HS-27A (cell line): ENCODE measurements around the gene SLFN11.
A peak's percentile ranks its signal among the peaks of the same experiment; 100 is the strongest.
"Not testable (repeated sequence)": the region's sequence is repeated elsewhere in the genome, so short reads cannot be mapped to it uniquely, and the experiment has no call there.

ENCODE experiments used
- DNase-seq: peaks from one replicate; pipeline ENCODE4 v3.0.0-alpha.2; 2012; ENCODE audit warnings: low read depth, missing footprints

Gene SLFN11

DNA sequence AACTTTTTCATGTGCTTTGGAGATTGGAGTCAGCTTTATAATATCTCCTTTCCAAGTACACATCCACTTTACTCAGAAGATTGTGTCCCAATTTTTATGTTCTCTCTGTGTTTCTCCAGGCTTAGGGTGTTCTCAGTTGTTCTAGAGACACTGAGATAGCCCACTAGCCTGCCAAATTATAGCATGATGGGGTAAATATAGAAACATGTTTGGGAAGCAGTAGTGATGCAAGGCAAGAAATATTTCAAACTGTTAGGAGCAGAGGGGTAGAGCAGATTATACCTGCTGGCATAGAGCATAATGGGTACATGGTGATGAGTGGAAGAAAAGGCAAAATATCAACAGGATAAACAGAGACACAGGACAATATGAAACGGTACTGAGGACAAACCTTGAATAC lies 12.4 kb downstream of the SLFN11 start:
- no peak for DNase-seq

DNA sequence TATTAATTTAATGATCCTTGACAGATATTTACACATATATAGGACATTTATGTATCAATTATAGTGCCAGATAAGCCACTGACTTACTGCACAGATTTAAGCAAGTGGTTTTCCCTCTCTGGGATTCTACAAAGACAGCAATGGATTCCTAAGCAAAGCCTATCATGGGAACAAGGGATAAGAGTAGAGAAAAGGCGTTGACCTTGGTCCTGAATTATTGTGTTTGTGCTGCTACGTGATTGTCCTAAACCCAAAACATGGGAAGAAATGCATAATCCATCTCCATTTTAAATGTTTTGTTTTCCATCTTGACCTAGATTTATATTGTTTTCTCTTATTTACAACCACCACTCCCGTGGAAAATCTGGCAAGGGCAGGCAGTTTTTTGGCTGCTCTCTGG lies 14.0 kb downstream of the SLFN11 start:
- DNase-seq, result no peak

DNA sequence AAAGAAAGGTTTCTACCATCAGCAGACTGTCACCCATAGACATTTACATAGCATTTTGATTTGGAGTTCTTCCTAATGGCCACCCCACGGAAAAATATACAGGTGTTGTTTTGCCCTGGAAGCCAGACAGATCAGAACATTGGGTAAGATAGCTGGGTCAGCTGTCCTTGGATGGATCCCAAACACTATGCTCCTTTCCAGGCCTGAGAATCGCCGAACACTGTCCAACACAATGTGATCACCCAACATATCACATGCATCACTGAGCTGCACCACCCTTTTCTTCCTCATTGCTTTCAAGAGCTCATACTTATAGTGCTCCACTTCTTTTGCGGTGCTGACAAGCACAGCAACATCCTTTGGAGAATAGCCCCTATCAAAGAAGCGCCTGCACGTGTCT lies 21.1 kb downstream of the SLFN11 start:
- no peak for DNase-seq

DNA sequence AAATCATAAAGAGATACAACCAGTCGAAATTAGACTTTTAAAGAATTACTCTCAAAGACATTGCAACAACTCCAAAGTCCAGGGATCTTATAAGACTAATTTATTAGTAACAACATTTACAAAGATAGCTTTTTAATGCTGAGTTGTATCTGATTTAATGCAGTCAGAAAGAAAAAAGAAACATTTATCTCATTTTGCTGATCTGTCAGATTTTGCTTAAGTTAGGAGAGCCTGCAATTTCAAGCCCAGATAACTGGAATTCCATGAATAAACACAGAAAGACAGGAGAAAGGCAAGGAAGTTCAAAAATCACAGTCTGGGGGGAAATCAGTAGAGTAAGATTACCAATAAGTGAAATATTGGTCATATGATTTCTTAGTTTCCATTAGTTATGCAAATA lies 22.9 kb downstream of the SLFN11 start:
- DNase-seq, result no peak

DNA sequence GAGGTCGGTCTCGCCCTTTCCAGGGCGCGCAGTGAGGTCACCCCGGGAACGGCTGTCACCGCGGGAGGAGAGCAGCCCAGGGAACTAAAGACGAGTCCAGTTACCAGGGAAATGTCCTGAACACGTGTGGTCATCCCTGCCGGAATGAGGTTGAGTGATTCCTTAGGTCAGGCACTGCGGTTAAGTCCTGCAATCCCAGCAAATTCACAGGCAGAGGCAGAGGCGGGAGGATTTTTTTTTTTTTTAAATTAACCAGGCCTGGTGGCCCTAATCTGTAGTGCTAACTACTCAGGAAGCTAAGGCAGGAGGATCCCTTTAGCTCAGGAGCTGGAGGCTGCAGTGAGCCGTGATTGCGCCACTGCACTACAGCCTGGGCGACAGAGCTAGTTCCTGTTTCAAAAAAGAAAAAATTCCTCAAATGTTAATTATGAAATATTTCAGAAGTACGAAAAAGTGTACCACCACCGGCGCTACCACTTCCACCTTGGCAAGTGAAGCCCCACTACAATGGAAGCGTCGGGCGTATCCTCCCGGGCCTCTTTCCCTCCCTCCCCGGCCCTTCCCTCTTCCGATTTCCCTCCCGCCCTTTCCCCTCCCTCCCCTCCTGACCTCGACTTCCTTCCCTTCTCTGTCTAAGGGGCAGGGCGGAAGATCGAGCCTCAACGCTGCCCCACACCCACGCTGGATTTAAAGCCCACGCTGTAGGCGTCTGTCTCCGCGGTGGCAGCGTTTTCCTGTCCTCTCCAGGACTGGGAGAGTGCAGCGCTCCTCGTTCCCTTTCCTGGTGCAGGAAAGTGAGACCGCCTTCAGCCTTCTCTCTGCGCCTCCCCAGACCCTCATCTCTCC lies 27.3 kb downstream of the SLFN11 start:
- no peak for DNase-seq

DNA sequence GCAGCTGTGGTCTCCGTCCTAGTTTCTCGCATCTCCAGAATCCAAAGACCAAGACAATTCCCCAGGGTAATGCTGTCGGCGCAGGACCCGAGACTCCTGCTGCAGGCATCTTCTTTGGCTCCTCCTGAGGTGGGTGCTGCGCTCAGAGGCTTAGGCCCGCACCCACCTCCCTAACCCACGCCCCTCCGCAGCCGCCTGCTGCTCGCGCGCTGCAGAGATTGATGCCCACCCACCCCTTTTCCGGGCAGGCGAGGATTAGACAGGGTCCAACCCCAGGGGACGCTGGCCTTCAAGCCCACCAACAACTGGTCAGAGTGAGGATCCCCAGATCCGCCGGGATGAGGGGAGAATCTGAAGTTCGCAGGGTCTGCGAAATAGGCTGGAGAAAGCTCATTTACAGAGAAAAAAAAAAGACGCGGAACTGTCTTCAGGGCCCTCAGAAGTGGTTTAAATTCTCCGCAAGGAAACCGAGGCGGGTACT lies 27.9 kb downstream of the SLFN11 start:
- no peak for DNase-seq

DNA sequence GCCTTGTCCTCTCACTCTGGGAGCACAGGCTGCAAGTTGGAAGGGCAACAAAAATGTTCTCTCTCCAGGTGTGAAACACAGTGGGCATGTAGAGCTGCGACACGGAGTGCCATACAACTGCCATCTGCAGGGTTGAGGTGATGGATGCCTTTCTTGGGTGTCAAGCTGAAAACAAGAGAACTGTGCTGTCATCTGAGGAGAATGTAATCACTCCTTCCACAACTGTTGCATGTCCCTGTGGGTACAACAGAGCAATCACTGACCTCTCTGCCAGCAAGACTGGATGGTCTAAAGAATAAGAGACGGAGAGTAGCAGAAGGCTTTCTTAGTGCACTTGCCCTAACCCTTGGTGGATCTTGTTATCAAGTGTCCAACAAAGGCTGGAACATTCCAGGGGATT lies 29.2 kb downstream of the SLFN11 start:
- DNase-seq, result no peak

DNA sequence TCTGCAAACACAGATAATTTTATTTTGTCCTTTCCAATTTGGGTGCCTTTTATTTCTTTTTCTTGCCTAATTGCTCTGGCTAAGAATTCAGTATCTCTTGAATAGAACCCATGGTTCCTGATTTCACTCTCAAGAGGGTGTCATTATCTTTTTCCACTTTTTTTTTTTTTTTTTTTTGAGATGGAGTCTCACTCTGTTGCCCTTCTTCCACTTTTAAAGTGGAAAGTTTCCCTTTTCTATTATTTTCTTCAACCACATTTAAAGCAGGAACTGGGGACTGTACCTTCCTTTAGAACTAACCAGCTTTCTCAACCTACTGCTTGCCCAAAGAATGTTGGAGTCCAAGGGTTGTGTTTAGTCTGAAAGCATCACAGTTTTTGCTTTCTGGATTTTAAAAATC lies 31.1 kb downstream of the SLFN11 start:
- no peak for DNase-seq

DNA sequence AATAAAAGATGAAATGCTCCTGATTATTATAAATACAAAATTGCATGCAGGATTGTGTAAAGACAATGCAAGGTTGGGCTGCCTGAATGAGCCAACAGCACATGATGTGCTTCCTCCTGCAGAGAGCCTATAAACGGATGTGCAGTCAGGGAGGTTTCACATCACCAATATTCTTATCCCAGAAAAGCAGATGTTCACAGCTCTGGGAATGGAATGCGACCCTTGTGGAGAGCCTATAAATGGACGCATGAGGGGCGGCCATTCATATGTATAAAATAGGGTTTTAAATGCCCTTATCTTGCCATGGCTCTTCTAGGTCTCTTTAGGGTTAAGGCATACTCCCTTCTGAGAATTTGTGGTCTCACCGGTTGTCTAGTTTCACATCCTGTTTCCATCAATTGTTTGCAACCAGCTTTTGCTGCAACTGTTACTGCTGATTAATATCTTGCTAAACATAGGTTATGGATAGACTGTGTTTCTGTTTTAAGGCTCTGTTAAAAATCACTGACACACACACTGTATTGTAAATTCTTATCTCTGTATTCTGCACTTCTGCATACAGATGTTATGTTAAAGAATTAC lies 31.9 kb downstream of the SLFN11 start:
- DNase-seq, result no peak

DNA sequence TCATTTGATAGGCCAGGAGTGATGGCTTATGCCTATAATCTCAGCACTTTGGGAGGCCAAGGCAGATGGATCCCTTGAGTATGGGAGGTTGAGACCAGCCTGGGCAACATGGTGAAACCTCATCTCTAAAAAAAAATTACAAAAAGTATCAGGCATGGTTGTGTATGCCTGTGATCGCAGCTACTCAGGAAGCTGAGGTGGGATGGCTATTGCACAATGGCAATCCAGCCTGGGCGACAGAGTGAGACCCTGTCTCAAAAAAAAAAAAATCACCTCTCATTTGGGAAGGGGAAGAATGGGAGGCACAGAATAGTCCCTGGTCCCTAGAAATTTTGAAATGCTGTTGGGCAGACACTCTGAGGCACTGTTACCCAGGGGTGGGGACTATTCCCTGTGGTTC lies 35.2 kb downstream of the SLFN11 start:
- no peak for DNase-seq

DNA sequence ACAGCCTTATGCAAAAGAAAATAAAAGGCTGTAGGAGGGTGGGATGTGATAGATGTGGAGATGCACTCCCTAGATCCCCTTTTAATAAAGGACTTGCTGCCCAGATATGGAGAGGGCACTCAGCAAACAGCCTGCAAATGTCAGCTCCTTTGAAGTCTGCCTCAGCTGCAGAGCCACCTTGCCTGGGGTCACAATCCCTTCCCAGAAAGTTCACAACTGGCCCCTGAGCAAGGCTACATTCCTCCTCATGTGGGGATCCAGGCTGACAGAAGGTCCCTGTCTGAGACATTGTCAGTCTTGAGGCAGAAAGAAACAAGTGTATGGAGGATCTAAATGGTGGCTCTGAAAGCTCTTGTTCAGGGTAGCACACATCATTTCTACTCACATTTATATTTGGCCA lies 36.1 kb downstream of the SLFN11 start:
- no peak for DNase-seq

DNA sequence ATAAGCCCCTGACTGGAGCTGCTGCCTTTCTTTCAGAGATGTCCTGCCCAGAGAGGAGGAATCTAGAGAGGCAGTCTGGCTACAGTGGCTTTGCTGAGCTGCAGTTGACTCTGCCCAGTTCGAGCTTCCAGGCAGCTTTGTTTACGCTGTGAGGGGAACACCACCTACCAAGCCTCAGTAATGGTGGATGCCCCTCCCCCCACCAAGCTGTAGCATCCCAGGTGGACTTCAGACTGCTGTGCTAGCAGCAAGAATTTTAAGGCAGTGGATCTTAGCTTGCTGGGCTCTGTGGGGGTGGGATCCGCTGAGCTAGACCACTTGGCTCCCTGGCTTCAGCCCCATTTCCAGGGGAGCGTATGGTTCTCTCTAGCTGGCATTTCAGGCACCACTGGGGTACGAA lies 39.8 kb downstream of the SLFN11 start:
- DNase-seq, result not testable (repeated sequence)

DNA sequence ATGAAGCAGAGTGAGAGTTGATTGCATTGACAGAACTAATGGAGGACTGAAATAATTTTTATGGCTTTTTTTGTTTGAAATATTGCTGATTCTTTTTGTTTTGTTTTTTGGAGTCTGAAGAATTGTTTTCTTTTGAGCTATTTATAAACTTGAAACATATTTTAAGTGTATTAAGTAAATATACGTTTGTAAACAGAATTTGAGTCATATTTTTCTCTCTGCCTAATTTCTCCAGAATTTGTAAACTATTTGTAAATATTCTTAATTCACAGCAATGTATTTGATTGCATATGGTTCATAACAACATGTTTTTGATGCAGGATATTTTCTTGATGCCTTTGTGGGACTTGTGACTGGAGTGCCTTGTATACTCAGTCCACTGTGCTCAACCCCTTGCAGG lies 50.7 kb downstream of the SLFN11 start:
- no peak for DNase-seq

DNA sequence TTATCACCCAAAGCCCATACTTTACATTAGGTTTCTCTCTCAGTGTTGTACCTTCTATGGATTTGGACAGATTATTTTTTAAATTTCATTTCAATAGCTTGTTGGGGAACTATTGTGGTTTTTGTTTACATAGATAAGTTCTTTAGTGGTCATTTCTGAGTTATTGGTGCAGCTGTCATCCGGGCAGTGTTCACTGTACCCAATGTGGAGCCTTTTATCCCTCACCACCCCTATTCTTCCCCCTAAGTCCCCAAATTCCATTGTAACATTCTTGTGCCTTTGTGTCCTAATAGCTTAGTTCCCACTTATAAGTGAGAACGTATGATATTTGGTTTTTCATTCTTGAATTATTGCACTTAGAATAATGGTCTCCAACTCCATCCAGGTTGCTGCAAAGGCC lies 57.5 kb downstream of the SLFN11 start:
- no peak for DNase-seq

DNA sequence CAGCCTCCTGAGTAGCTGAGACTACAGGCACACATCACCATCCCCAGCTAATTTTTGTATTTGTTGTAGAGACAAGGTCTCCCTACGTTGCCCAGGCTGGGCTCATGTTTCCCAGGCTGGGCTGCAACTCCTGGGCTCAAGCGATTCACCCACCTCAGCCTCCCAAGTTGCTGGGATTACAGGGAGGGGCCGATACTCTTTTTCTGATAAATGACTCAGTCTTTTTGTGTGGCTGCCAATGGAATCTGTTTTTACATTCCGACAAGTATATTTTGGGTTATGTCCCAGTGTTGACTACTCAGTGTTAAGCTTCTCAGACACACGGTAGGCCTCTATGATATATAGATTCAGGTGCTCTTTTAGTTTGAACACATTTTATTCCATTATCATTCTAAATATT lies 58.1 kb downstream of the SLFN11 start:
- peak; percentile 61 for DNase-seq

DNA sequence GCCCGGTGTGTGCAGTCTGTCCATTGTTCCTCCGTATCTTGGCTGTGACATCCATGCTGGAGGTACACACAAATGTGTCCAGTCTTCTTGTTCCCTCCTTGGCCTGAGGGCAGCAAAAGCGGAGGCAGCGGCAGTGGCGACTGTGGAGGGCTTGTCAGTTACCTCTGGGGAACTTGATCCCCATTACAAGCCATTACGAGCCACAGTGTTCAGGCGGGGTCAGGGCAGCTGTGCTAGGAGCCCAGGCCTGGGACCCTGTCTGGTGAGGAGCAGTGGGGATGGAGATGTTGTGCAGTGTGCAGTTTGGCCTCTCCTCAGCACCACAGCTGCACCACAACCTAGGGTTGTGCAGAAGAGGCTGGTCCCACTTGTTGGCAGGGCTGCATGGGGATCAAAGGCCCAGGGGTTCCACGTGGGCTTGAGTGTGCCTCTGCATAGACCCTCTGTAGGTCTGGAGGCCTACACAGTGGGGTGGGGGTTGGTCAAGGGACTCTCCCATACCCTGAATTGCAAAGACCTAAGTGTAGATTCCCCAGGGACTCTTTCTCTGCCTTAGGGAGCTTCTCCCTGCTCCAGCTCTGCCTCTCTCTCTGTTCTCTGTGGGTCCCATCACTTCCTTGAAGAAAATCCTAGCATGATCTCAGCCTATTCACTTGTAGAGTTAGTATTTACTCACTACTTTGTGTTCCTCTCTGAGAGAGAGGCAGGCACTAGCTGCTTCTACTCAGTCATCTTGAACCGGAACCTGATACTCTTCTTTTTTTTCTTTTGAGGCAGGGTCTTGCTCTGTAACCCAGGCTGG lies 58.8 kb downstream of the SLFN11 start:
- no peak for DNase-seq

DNA sequence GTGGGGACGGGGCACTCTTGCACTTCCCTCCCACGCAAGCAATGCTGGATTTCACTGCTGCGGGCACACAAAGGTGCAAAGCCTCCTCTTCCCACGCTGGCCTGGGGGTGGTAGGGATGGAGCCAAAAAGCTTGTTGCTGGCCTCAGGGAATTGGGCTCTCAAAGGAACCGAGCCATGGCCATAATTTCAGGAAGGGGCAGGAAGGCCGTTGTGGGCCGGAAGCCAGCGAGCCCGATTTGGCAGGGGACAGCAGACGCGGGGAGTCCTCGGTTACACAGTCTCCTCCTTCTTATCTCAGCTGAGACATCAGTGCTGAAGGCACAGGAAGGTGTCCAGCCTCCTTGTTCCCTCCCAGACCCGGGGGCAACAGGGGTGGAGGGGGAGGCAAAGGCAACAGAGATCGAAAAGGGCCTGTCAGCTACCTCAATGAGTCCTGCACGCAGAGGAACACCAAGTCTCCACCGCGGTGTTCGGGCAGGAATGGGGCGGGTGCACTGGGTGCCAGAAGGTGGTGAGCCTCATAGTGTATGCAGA lies 59.5 kb downstream of the SLFN11 start:
- DNase-seq, result no peak

DNA sequence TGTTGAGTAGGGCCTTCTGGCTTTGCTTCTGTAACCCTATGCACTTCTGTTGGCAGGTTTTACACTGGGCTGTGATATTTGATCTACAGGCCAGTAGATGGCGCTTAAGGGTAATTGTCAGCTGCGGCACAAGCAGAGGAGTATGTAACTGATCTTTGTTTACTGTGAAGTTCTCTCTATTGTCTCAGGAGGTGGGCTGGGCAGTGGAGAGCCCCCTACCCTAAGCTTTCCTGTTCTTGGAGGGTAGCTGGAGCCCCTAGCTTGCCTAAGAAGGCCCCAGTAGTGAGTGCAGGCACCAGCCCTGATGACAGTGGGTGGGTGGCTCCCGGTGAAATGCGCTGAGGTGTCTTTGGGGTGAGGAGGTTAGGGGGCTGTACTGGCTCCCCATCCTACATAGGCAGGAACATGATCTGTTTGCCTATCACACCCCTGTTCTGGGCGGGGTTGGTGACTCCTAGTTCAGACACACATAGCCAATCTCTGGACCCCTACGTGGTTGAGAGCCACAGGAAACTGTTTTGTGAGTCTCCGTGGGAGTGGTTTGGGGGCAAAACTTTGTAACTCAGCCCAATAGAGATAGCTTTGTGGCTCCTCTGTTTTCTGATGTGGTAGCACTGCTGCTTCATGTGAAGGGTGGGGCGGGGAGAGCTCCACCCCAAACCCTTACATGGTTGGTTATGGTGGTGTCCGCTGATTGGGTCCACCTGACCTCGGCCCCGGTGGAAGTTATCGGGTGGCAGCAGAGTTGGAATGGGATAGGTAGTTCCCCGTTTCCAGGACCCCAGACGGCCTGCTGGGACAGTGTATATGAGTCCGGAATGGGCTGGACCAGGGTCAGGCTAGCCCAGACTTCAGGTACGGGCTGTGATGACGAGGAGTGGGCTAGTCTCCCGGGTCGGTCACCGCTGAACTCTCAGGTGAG lies 60.4 kb downstream of the SLFN11 start:
- no peak for DNase-seq

DNA sequence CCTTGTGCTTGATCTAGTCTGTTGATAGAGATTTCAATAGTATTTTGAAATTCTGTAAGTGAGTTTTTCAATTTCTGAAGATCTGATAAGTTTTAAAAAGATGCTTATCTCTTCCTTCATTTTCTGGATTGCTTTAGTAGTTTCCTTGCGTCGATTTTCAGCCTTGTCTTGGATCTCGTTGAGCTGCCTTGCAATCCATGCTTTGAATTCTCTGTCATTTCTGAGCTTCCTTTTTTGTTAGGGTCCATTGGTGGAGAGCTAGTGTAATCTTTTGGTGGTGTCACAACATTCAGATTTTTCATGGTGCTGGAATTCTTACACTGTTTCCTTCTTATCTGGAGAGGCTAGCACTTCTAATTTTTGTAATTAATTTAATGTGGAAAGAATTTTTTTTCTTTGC lies 61.1 kb downstream of the SLFN11 start:
- no peak for DNase-seq

DNA sequence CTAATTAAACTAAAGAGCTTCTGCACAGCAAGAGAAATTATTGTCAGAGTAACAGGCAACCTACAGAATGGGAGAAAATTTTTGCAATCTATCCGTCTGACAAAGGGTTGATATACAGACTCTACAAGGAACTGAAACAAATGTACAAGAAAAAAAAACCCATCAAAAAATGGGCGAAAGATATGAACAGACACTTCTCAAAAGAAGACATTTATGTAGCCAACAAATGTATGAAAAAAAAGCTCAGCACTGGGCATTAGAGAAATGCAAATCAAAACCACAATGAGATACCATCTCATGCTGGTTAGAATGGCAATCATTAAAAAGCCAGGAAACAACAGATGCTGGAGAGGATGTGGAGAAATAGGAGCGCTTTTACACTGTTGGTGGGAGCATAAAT lies 64.1 kb downstream of the SLFN11 start:
- not testable (repeated sequence) for DNase-seq
